HG03457 (cell line): ENCODE measurements around the gene TSPAN16.
"Not testable (repeated sequence)": the region's sequence is repeated elsewhere in the genome, so short reads cannot be mapped to it uniquely, and the experiment has no call there.

Experiments
- ATAC-seq: cut with Tn5 transposase; IDR thresholded peaks from one replicate; pipeline ENCODE4 v1.9.1; 2021; ENCODE audit warnings: moderate number of reproducible peaks; ENCODE audit not compliant: unreplicated experiment

The TSPAN16 gene

GRCh38 chr19:11300811-11301120, 4.8 kb downstream of the TSPAN16 start:
- ATAC-seq, result no peak

GRCh38 chr19:11304936-11305335, 9.0 kb downstream of the TSPAN16 start:
- ATAC-seq, result no peak

DNA sequence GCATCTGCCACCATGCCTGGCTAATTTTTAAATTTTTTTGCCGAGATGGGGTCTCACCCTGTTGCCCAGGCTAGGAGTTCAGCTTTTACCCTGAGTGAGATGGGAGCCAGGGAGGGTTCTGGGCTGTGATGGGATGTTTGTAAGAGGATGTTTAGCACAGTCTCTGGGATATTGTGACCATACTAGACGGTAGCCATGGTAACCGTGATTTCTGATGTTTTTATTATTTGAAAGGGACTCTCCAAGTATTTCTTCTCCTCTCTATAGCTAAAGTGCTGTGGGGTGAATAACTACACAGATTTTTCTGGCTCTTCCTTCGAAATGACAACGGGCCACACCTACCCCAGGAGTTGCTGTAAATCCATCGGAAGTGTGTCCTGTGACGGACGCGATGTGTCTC, 10.4 kb downstream of the TSPAN16 start:
- no peak for ATAC-seq

DNA sequence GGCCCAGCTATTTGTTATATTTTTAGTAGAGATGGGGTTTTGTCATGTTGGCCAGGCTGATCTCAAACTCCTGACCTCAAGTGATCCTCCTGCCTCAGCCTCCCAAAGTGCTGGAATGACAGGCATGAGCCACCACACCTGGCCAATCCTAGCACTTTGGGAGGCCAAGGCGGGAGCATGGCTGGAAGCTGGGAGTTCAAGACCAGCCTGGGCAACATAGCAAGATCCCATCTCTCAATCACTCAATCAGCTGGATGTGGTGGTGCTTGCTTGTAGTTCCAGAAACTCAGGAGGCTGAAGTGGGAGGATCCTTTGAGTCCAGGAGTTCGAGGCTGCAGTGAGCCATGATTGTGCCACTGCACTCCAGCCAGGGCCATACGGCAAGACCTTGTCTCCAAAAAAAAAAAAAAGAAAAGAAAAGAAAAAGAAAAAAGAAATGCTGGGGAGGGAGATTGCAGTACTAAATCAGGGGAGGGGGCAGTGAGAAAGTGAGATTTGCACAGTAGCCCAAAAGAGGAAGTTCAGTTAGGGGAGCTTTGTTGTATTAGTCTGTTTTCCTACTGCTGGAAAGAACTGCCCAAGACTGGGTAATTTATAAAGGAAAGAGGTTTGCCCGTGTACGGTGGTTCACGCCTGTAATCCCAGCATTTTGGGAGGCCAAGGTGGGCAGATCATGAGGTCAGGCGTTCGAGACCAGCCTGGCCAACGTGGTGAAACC, 24.5 kb downstream of the TSPAN16 start:
- not testable (repeated sequence) for ATAC-seq

DNA sequence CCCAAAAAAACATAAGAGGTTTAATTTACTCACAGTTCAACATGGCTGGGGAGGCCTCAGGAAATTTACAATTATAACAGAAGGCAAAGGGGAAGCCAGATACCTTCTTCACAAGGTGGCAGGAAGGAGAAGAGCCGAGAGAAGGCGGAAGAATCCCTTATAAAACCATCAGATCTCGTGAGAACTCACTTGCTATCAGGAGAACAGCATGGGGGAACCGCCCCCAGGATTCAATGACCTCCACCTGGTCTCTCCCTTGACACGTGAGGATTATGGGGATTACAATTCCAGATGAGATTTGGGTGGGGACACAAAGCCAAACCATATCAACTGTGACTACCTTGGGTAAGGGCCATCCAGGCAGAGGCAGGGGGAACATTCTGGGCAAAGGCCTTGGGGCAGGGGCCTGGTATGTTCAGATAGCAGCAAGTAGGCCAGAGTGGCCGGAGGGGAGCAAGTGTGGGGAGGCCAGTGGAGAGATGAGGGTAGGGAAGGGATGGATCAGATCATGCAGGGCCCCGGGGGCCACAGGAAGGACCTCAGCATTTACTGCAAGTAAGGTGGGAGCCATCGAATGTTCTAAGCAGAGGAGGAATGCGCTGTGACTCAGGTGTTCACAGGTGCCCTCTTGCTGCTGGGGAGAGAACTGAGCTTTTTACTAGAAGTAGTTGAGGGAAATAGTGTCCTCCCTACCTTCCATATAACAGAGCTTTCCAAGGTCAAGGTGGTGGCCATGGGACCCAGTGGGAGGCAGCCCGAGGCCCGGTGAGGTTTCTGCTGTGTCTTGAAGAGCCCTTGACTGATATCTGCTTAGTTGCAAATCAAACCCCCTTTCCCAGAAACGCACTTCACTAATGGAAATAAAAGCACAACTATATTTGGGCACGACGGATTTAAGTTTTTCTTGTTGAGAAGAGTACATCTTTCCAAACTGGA, 25.5 kb downstream of the TSPAN16 start:
- no peak for ATAC-seq

DNA sequence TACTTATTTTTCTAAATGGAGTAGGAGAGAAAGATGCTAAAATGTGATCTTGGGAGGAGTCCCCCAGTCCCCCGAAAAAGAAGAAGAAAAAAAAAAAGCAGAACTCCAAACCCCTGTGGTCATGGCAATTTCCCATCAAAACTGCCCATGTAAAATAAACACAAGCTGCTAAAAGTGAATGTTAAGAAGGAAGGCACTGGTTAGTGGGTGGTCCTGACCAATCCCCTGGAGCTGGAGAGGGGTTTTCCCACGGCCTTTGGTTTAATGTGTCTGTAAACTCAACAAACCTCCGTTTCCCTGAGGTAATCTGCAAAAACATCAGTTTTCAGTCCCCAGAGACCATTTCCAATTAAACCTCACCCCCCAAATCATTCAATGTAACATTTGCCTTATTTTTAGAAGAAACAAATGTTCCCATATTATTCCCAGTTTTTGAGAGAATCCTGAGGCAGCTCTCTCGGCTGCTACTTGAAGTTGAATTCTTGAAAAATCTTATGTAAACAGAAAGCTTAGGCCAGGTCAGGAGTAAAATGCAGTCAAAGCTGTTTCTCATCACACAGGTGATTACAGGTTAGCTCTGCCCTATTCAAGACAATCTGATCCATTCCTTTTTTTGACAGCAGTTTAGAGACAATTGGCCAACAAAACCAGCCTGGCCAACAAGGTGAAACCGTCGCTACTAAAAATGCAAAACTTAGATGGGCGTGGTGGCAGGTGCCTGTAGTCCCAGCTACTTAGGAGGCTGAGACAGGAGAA, 26.5 kb downstream of the TSPAN16 start:
- ATAC-seq, result no peak

- ATAC-seq, result no peak
These were observed 27.7 kb downstream of the TSPAN16 start for GRCh38 chr19:11323601-11324078.

GRCh38 chr19:11324079-11324661, 28.2 kb downstream of the TSPAN16 start:
- no peak for ATAC-seq

- no peak for ATAC-seq
These were observed 28.9 kb downstream of the TSPAN16 start for GRCh38 chr19:11324748-11325389.

- ATAC-seq, result no peak
These were observed 29.6 kb downstream of the TSPAN16 start for GRCh38 chr19:11325544-11325943.

- ATAC-seq, result no peak
These were observed 34.2 kb downstream of the TSPAN16 start for GRCh38 chr19:11330127-11330526.

GRCh38 chr19:11331502-11331901, 35.5 kb downstream of the TSPAN16 start:
- ATAC-seq, result no peak

DNA sequence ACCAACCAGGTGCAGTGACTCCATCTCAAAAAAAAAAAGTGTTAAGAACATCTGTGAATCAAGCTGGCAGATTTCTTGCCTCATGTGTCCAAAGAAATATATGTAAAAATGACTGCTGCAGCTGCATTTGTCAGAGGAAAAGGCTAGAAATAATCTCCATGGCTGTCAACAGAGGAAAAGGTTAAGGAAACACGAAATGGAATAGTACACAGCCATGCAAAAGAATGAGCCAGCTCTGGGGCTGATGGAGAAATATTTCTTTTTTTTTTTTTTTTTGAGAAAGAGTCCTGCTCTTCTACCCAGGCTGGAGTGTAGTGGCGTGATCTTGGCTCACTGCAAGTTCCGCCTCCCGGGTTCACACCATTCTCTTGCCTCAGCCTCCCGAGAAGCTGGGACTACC, 36.9 kb downstream of the TSPAN16 start:
- ATAC-seq, result no peak

- not testable (repeated sequence) for ATAC-seq
These were observed 37.9 kb downstream of the TSPAN16 start for GRCh38 chr19:11333838-11334237.

DNA sequence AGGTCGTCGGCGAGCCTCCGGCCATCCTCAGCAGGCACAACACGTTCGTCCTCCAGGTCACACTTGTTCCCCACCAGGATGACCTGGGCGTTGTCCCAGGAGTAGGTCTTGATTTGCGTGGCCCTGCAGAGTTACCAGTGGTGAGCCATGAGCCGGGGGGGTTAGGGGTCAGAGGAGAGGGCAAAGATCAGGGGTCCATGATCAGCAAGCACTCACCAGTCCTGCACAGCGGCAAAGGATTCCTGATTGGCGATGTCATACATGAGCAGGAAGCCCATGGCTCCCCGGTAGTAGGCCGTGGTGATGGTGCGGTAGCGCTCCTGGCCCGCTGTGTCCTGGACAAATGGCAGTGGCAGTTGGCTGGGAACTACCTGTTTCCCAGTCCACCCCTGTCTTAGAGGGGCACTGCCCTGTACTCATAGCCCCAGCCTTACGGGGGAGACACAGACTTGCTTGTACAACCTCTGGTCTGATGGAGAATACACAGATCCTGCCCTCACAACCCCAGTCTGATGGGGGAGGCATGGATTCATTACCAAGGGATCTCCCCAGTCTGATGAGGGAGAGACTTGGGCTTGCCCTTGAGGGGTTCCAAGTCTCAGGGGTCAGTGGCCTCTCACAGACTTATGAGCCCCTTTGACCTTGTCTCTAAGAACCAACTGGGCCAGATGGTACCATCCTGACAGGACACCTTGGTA, 39.6 kb downstream of the TSPAN16 start:
- no peak for ATAC-seq

GRCh38 chr19:11337080-11337479, 41.1 kb downstream of the TSPAN16 start:
- no peak for ATAC-seq

DNA sequence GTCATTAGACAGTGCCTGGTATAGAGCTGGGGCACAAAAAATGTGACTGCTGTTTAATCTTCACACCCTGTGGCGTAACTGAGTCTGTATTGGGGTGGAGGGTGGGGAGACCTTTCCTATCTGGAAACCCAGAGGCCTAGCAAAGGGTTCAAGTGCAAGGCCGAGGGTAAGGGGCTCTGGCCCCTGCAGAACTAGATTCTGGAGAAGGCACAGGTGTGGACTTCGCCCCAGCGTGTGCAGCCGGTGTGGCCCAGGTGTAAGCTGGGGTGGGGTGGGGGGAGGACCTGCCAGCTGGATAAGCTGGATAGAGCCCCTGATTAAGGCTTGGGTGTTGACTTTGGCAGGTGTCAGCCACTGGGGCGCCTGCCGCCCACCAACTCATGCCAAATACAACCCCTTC, 42.2 kb downstream of the TSPAN16 start:
- no peak for ATAC-seq

GRCh38 chr19:11338569-11339253, 42.8 kb downstream of the TSPAN16 start:
- ATAC-seq, result no peak
